A549 (cell line): ENCODE results near the gene PAK4. TPM values are rescaled to one million over a fixed set of nuclear protein-coding genes. Genes with fewer than 3 reads are reported as not detected.

ENCODE experiments used
- ATAC-seq, 2 experiments: fragments of 200-7000 bp in 1 of 2; fragments of >200 bp in 1 of 2; cut with Nextera tagmentation in 1 of 2; cut with Tn5 transposase in 1 of 2; 3 replicates each; pipeline versions ENCODE4 v1.8.0 to v1.9.1; 2018 to 2020; ENCODE audit warnings: mild to moderate bottlenecking in 1 of 2, moderate library complexity in 1 of 2
- CTCF ChIA-PET: fragments of 300-600 bp; sonication (Branson Sonifier 250); formaldehyde crosslinking; extraction: SDS; loops from one replicate; lab custom pipeline; 2021; ENCODE audit warnings: antibody characterized with exemption, inconsistent platforms; lab: Yijun Ruan, JAX
- POLR2A ChIA-PET: fragments of 350-600 bp; formaldehyde crosslinking; extraction: SDS; loops from one replicate; lab custom pipeline; 2021; ENCODE audit warnings: antibody characterized with exemption, inconsistent platforms; lab: Yijun Ruan, JAX
- DNase-seq, 2 experiments: peaks; one replicate each; pipeline versions ENCODE4 v3.0.0 to v3.0.0-alpha.2; 2011 to 2016; ENCODE audit warnings: low read depth in 1 of 2, low spot score in 1 of 2
- FAIRE-seq: peaks from 2 replicates; lab custom pipeline; 2011; peaks lifted over from hg19 to GRCh38; lab: Jason Lieb, UNC
- H3K27ac ChIP-seq, 2 experiments: fragments of >200 bp; sonication (Bioruptor Twin); formaldehyde crosslinking; 3 replicates each; pipeline ENCODE4 v1.5.1; 2016 to 2017
- H3K4me1 ChIP-seq: fragments of >200 bp; sonication (Bioruptor Twin); formaldehyde crosslinking; 3 replicates; pipeline ENCODE4 v1.6.1; 2016
- H3K4me2 ChIP-seq: fragments of >200 bp; sonication (Bioruptor Twin); formaldehyde crosslinking; 3 replicates; pipeline ENCODE4 v1.6.1; 2016
- H3K4me3 ChIP-seq: fragments of >200 bp; sonication (Bioruptor Twin); formaldehyde crosslinking; 3 replicates; pipeline ENCODE4 v1.5.1; 2016
- H3K9me3 ChIP-seq: fragments of >200 bp; sonication (Bioruptor Twin); formaldehyde crosslinking; 3 replicates; pipeline ENCODE4 v1.6.1; 2016
- ATOH8 ChIP-seq: fragments of 250-450 bp; sonication (Bioruptor Pico); IDR thresholded peaks from 2 replicates; pipeline ENCODE4 v1.5.0; 2020; ENCODE audit warnings: low read depth, mild to moderate bottlenecking, moderate library complexity
- CBX2 ChIP-seq: fragments of 200-600 bp; sonication (generic); IDR thresholded peaks from 2 replicates; pipeline ENCODE4 v1.6.1; 2016; ENCODE audit warnings: low read depth, mild to moderate bottlenecking, borderline replicate concordance
- EHF ChIP-seq: fragments of 250-450 bp; sonication (Bioruptor Pico); IDR thresholded peaks from 2 replicates; pipeline ENCODE4 v1.5.0; 2020; ENCODE audit warnings: mild to moderate bottlenecking
- EP300 ChIP-seq, 2 experiments: fragments of >200 bp; sonication (Bioruptor Twin); formaldehyde crosslinking; IDR thresholded peaks; 2 replicates in 1 of 2; 3 replicates in 1 of 2; pipeline ENCODE4 v1.6.1; 2016 to 2017
- HMGXB4 ChIP-seq: fragments of 250-450 bp; sonication (Bioruptor Pico); IDR thresholded peaks from 2 replicates; pipeline ENCODE4 v1.5.0; 2021; ENCODE audit warnings: mild to moderate bottlenecking, moderate library complexity, borderline replicate concordance
- HOXB5 ChIP-seq: fragments of 250-450 bp; sonication (Bioruptor Pico); IDR thresholded peaks from 2 replicates; pipeline ENCODE4 v1.5.0; 2020; ENCODE audit warnings: mild to moderate bottlenecking, moderate library complexity
- MAFK ChIP-seq: fragments of 450-650 bp; IDR thresholded peaks from 2 replicates; pipeline ENCODE4 v1.6.1; 2014; ENCODE audit not compliant: partially characterized antibody
- MAZ ChIP-seq: fragments of 150-350 bp; IDR thresholded peaks from 2 replicates; pipeline ENCODE4 v1.6.1; 2014; ENCODE audit warnings: antibody characterized with exemption, low read depth, low read length, borderline replicate concordance
- NPAS2 ChIP-seq: fragments of 250-450 bp; sonication (Bioruptor Pico); IDR thresholded peaks from 2 replicates; pipeline ENCODE4 v1.8.0; 2022; ENCODE audit warnings: mild to moderate bottlenecking, moderate library complexity, borderline replicate concordance
- RARB ChIP-seq: fragments of 250-450 bp; sonication (Bioruptor Pico); IDR thresholded peaks from 2 replicates; pipeline ENCODE4 v1.8.0; 2021; ENCODE audit warnings: mild to moderate bottlenecking, moderate library complexity
- REST ChIP-seq: fragments of 200-600 bp; sonication (generic); IDR thresholded peaks from 2 replicates; pipeline ENCODE4 v1.6.1; 2016; ENCODE audit warnings: antibody characterized with exemption, mild to moderate bottlenecking, moderate library complexity
- RNF2 ChIP-seq: fragments of 200-600 bp; sonication (generic); IDR thresholded peaks from 2 replicates; pipeline ENCODE4 v1.6.1; 2016; ENCODE audit warnings: low read depth, mild to moderate bottlenecking, antibody characterized with exemption, moderate library complexity, borderline replicate concordance
- TFCP2L1 ChIP-seq: fragments of 250-450 bp; sonication (Bioruptor Pico); IDR thresholded peaks from 2 replicates; pipeline ENCODE4 v1.5.0; 2021; ENCODE audit warnings: mild to moderate bottlenecking
- ZFP36 ChIP-seq: fragments of 450-650 bp; IDR thresholded peaks from 2 replicates; pipeline ENCODE4 v1.6.1; 2014; ENCODE audit warnings: borderline replicate concordance; ENCODE audit not compliant: partially characterized antibody
- ZNF302 ChIP-seq: fragments of 250-450 bp; sonication (Bioruptor Pico); IDR thresholded peaks from 2 replicates; pipeline ENCODE4 v1.9.0; 2021; ENCODE audit warnings: inconsistent platforms, mild to moderate bottlenecking, moderate library complexity
- WGBS: methylation state at CpG from one replicate; pipeline ENCODE4 v1.1.6; 2017; ENCODE audit errors: missing lambda C conversion rate; 5-methylcytosine and 5-hydroxymethylcytosine counted together
- polyA plus RNA-seq, 4 experiments: library from polyadenylated mRNA; depleted of rRNA in 3 of 4; stranded (reverse); fragments of >200 nt; fragmentation: RNase III in 1 of 4; extraction: RNeasy Plus Mini Kit Qiagen cat#74134 plus additional on column Dnase treatment in 1 of 4; gene quantifications; 2 replicates in 3 of 4; 3 replicates in 1 of 4; pipeline ENCODE4 v1.2.3, GENCODE V29; 2011 to 2017

Gene PAK4
- polyA plus RNA-seq, 2 of the 4 experiments (the other 2 are of a cell fraction): 42.9 to 84.2 TPM

GRCh38 chr19:39078436-39079200 is 47.0 kb upstream of the PAK4 start (continued):
- TF ChIP-seq RARB (CRISPR knock-in tag) (0 out of 2 replicates have a peak, but pooled peaks have one; percentile 30), ZFP36 (peak; percentile 61), CBX2 (no peak), MAZ (no peak), ZNF302 (CRISPR knock-in tag) (no peak), HOXB5 (CRISPR knock-in tag) (peak; percentile 85), EP300 (IDR thresholded peaks at IDR 0.05) (peak; percentile 95 to 97; a peak in 4 of 5 replicates)

- ChIA-PET POLR2A (no interaction called here), CTCF (interaction anchor here (0.7 to 36.8 kb wide), 7 partner anchors 8 to 118 kb away, joined by 3 to 612 read pairs (median 26); partner anchors contain the start of gene FBXO17)
- H3K4me3 ChIP-seq: no peak overlapping the region
- FAIRE-seq: no peak
- 80% methylated on average over 3 of the region's 3 CpGs for WGBS
- no peak for DNase-seq
- H3K4me2 ChIP-seq: no peak overlapping the region
- no peak for TF ChIP-seq RNF2
- peak; percentile 3 for TF ChIP-seq MAFK
- peaks cover 41% of the 10 kb centered on the region for H3K4me1 ChIP-seq
- H3K9me3 ChIP-seq: no peaks in the 10 kb centered on the region
- peak overlapping the region; percentile 84 to 86; a peak in 4 of 6 replicates for H3K27ac ChIP-seq
- no peak for ATAC-seq
Measured at GRCh38 chr19:39080431-39080830, 45.2 kb upstream of the PAK4 start.

GRCh38 chr19:39082167-39082566 is 43.4 kb upstream of the PAK4 start:
- TF ChIP-seq EHF (CRISPR knock-in tag): no peak
- TF ChIP-seq NPAS2: no peak
- no peak for TF ChIP-seq TFCP2L1 (CRISPR knock-in tag)
- no peak for TF ChIP-seq REST
- no peak for TF ChIP-seq HMGXB4
- TF ChIP-seq ATOH8 (CRISPR knock-in tag): no peak
- no peak for DNase-seq
- ChIA-PET CTCF (interaction anchor here (1.0 to 36.8 kb wide), 10 partner anchors 9 to 316 kb away, joined by 3 to 612 read pairs (median 4); partner anchors contain the start of gene FBXO17), POLR2A (no interaction called here)
- Histone ChIP-seq H3K4me1 (peaks cover 37% of the 10 kb centered on the region), H3K9me3 (no peaks in the 10 kb centered on the region), H3K4me3 (no peak overlapping the region), H3K4me2 (no peak overlapping the region), H3K27ac (peak overlapping the region in 1 of 2 experiments; percentile 78; a peak in 4 of 6 replicates)
- no peak for FAIRE-seq
- 75% methylated on average over 7 of the region's 7 CpGs for WGBS
- ATAC-seq: no peak
